DND-41 (cell line): ENCODE data around the gene C2CD3.

Experiments used
- EZH2 ChIP-seq: IDR thresholded peaks from 3 replicates; pipeline ENCODE4 v1.6.1; 2012; ENCODE audit warnings: borderline replicate concordance, low read depth, mild to moderate bottlenecking, moderate library complexity, low read length, inconsistent platforms; ENCODE audit not compliant: severe bottlenecking
- TF ChIP-seq, protein P1 (sequence below): IDR thresholded peaks from 2 replicates; pipeline ENCODE4 v1.5.1; 2012; ENCODE audit warnings: borderline replicate concordance, low read length, moderate library complexity, mild to moderate bottlenecking; ENCODE audit not compliant: poor library complexity, severe bottlenecking; ENCODE audit errors: extremely low read depth

DNA sequence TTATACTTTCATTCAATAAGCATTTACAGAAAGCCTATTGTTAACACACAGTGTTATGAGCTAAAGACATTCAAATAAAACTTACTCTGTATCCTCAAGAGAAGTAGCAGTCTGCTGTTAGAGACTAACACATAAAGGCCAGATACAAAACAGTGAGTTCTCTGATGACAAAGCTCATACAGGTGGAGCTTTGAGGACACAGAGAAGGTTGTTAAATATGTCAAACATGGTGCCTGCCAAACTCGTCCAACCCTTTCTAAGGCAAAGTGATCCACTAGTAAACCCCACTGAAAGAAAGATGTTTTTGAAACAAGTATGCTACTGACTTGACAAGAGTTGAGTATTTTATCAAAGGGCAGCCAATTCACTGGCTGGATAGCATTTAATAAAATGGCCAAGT, 70.1 kb downstream of the C2CD3 start:
- TF ChIP-seq, protein P1, sequence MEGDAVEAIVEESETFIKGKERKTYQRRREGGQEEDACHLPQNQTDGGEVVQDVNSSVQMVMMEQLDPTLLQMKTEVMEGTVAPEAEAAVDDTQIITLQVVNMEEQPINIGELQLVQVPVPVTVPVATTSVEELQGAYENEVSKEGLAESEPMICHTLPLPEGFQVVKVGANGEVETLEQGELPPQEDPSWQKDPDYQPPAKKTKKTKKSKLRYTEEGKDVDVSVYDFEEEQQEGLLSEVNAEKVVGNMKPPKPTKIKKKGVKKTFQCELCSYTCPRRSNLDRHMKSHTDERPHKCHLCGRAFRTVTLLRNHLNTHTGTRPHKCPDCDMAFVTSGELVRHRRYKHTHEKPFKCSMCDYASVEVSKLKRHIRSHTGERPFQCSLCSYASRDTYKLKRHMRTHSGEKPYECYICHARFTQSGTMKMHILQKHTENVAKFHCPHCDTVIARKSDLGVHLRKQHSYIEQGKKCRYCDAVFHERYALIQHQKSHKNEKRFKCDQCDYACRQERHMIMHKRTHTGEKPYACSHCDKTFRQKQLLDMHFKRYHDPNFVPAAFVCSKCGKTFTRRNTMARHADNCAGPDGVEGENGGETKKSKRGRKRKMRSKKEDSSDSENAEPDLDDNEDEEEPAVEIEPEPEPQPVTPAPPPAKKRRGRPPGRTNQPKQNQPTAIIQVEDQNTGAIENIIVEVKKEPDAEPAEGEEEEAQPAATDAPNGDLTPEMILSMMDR = no peak
- TF ChIP-seq EZH2 = no peak
